GM19351 (cell line): Measurements from ENCODE around the gene TMEM131.
"Not testable (repeated sequence)": the region's sequence is repeated elsewhere in the genome, so short reads cannot be mapped to it uniquely, and the experiment has no call there.

Experiments
- ATAC-seq: cut with Tn5 transposase; IDR thresholded peaks from one replicate; pipeline ENCODE4 v1.9.1; 2021; ENCODE audit warnings: mild to moderate bottlenecking, moderate library complexity; ENCODE audit not compliant: unreplicated experiment

Gene TMEM131

GRCh38 chr2:97826266-97826847, 169.4 kb downstream of the TMEM131 start:
- not testable (repeated sequence) for ATAC-seq

DNA sequence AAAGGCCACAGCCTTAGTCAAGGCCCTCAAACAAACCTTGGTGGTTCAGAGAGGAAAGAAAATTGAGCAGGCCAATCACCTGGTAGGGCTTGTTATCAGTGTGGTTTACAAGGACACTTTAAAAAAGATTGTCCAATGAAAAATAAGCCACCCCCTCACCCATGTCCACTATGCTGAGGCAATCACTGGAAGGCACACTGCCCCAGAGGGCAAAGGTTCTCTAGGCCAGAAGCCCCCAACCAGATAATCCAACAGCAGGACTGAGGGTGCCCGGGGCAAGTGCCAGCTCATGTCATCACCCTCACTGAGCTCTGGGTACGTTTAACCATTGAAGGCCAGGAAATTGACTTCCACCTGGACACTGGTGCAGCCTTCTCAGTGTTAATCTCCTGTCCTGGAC, 171.7 kb downstream of the TMEM131 start:
- not testable (repeated sequence) for ATAC-seq

- not testable (repeated sequence) for ATAC-seq
Measured at GRCh38 chr2:97821862-97822261, 173.9 kb downstream of the TMEM131 start.

DNA sequence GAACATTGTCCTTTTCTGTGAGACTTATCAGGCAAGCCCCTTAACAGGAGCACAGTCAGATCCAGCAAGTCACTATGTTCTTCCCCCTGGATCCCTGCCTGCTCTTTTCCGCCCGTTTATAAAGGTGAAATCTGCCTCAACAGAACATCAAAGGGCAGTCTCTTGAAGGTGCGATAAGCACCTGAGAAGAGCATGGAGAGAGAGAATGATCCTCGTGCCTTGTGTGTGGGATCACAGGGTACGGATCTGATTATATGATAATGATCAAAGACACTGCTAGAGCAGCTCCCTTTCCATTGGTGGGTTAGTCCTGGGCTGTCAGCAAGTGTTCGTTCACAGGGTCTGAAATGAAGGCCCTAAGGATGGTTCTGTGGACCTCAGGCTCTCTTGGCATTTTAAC, 176.0 kb downstream of the TMEM131 start:
- no peak for ATAC-seq

DNA sequence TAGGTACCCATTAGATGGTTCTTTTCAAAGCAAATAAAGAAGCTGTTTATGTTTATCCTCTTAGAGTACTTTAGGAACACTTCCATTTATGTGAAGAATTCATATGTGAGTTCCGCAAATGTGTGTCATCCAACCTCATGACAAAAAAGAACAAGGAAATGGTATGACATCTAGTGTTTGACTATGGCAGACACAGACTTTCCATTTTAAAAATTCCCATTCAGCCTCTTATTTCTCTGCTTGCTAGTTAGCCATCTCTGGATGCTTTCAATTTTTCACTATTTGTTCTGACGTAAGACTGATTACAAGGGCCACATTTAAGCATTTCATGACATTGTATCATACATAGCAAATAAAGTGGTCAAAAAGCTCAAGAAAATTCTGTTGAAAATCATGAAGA, 179.3 kb downstream of the TMEM131 start:
- no peak for ATAC-seq

- ATAC-seq = no peak
Measured at GRCh38 chr2:97812931-97813330, 182.8 kb downstream of the TMEM131 start.

- no peak for ATAC-seq
Measured at GRCh38 chr2:97808816-97809215, 186.9 kb downstream of the TMEM131 start.

DNA sequence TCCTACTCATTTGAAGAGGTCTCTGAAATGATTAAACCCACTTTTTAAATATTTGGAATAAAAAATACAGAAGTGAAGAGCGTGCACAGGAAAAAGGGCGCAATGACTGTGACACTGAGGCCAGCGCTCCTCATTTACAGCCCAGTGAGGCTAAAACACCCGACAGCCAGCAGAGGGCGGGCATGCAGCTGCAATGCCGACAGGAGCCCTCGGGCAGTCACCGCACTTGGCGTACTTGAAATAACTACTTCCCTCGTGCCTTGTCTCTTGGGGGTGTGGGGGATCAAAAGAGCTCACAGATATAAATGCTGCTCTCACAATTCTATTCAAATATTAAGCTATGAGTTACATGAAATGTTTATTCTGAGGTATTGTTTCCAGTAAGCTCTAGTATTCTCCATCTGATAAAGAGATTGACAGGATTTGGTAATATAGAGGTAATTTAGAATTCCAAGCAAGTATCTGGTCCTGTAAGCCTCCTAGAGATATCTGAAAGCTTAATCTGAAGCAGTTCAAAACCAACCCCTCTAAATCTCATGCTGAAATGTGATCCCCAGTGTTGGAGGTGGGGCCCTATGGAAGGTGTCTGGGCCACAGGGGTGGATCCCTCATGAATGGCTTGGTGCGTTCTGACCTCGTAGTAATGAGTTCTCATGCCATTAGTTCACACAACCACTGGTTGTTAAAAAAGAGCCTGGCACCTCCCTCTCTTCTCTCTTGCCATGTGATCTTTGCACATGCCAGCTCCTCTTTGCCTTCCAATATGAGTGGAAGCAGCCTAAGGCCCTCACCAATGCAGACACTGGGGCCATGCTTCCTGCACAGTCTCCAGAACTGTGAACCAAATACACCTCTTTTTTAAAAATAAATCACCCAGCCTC, 188.8 kb downstream of the TMEM131 start:
- ATAC-seq = peak; percentile 61

DNA sequence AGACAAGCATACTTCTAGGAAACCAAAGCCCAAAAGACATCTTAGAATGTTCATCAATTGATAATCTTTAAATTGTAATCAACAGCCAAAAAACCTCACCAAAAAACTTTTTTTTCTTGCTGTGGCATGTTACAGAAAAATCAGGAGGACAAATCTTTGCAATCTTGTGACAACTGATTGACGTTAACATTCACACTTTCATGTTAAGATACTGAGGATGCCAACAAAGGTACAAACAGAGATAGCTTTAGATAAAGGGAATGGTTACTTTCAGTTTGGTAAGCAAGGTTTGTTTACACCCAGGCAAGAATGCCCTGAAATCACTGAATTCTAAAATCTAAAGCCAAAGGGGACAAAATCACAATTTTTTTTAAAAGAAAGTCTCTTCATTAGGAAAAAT, 190.0 kb downstream of the TMEM131 start:
- ATAC-seq = no peak

DNA sequence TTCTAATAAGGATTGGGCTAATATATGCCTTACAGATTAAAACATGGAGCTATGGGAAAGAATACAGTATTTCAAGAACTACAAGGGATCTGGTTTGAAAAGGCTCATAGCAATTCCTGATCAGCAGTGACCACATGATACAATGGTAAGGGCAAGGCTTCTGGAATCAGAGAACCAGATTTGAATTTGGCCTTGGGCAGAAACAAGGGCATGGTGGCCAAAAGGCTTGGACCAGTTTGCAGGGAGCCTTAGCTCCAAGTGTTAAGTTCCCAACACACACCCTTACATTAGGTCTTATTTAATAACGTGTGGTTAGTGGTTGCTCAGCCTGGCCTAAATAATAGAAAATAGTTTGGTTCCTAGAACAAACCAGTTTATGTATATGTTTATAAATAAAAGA, 194.7 kb downstream of the TMEM131 start:
- no peak for ATAC-seq

DNA sequence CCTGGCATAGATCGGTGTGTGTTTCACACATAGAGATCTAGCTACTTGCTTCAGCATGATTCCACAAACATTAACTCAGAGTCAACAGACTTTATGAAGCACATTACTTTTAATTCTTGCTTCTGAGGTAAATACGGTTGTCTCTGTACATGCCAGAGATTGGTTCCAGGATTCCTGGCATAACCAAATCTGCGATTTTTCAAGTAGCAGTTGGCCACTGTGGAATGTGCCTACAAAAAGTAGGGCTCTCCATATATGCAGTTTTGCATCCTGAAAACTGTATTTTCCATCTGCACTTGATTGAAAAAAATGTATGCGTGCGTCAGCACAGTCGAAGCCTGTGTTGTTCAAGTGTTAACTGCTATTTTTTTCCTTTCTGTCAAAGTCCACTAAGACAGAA, 197.3 kb downstream of the TMEM131 start:
- ATAC-seq = no peak

DNA sequence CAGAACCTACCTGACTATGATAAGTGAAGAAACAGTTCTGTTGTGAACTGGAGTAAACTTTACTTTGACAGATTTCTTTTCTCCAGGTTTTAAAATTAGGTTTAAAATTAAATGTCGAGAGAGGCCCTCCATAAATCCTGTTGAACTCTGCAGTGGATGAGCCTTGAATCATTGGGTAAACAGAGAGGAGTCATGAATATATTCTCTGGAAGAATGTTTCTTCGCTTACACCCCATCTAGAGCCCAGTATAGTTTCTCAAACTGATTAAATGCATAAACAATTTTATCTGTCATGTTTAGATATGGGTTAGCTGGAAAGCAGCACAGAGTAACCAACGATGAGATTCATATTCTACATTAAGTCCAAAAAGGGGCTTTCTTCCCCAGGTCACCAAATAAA, 198.4 kb downstream of the TMEM131 start:
- no peak for ATAC-seq

DNA sequence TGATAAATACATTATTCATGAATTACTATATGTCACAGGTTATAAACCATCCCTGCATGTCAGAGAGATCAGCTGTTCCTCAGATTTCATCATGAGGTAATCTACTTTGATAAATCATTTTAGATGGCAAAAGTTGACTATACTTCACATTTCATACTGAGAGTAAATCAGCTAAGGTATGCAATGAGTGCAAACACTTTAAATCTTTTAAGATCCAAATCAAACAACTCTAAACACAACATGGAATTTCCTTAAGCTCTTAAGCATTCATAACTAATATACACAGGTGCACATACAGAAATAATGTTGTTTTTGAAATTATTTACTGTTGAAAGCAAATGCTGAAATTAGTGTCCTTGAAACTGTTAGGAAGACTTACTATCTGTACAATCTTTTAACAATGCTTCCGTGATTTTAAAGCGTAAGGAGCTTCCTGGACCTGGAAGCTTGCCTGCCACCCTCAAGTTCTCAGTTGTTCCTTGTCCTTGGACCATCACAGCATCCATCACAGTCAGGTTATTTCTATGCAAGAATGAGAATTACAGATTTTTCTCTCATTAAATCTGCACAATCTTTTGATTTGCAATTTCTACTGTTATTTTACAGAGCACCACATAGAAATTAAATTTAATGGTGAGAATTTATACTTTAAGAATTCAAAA, 199.2 kb downstream of the TMEM131 start:
- no peak for ATAC-seq

- ATAC-seq = no peak
Measured at GRCh38 chr2:97792416-97792815, 203.3 kb downstream of the TMEM131 start.

- no peak for ATAC-seq
Measured at GRCh38 chr2:97788986-97789644, 206.6 kb downstream of the TMEM131 start.

DNA sequence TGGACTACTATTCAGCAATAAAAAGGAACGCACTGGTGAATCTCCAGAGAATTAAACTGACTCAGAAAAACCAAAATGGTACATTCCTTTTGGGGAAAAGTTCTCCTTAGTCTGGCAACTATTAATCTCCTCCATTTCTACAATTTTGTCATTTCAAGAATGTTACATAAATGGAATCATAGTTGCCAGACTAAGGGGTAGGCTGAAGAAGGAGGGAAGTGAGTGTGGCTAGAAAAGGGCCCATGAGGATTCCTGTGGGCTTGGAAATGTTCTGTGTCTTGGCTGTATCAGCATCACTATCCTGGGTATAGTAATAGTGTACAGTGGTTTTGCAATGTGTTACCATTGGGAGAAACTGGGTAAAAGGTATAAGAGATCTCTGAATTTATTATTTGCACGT, 209.9 kb downstream of the TMEM131 start:
- no peak for ATAC-seq

DNA sequence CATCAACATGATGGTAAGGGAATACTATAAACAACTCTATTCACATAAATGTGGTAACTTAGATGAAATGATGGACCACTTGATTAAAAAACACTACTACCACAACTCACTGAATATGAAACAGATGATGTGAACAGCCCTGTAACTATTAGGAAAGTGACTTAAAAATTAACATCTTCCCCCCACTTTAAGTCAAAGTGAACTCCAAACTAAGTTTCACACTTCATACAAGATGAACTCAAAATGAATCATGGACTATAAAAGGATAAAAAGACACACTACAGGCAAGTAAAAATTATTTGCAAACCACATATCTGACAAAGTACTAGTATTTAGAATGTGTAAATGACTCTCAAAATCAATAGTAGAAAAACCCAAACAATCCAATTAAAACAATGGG, 210.8 kb downstream of the TMEM131 start:
- no peak for ATAC-seq

DNA sequence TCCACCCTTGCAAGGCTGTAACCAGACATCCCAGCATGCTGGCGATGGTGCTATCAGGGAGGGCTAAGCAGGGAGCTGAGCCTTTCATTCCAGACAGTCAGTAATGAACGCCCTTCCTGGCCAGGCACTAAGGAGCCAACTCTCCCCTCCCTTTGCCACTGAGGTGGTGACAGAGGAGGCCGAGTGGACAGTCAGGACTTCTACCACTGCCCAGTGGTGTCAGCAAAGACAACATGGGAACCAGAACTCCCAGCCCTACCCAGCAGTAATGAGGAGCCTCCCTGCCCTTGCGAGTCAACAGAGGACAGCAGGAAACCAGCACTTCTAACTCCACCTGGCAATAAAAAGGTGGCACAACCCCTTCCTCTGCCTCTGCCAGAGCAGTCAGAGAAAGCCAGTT, 213.8 kb downstream of the TMEM131 start:
- no peak for ATAC-seq

DNA sequence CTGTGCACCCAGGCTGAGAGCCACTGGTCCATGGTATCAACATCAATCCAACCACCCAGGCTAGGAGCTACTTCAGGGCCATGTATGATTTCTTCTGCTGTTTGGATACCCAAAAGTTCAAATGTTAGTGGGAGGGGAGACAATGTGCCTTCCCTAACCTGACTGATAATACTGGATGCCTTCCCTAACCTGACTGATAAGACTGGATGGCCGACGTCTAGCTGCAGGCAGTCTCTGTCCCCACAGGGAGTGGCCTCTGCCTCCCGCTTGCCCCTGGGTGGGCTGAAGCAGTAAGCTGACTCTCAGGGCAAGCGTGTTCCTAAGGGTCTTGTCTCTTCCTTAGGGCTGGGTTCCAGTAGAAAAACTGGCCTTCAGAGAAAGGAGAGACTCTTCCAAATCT, 216.6 kb downstream of the TMEM131 start:
- ATAC-seq = no peak

GRCh38 chr2:97775074-97775473, 220.7 kb downstream of the TMEM131 start:
- no peak for ATAC-seq

DNA sequence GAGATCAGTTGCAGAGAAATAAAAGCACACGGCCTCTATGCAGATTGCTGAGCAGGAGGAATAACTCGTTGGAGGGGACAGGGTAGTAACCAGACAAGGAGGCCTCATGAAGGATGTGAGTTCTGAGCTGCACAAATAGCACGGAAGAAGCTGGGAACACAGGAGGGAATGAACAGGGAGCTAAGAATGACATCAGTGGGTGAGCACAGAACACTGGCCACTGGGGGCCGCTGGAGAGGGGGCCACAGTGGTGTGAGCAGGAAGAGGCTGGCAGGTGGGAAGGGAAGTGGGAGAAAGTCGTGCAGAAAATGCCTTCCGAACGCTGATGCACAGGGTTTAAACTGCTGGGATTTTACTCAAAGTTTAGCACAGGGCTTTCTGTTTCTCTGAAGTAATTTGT, 221.3 kb downstream of the TMEM131 start:
- no peak for ATAC-seq
